ENCODE results near the gene CC2D2B.
"Not testable (repeated sequence)": the region's sequence is repeated elsewhere in the genome, so short reads cannot be mapped to it uniquely, and the experiment has no call there.

Gene CC2D2B

DNA sequence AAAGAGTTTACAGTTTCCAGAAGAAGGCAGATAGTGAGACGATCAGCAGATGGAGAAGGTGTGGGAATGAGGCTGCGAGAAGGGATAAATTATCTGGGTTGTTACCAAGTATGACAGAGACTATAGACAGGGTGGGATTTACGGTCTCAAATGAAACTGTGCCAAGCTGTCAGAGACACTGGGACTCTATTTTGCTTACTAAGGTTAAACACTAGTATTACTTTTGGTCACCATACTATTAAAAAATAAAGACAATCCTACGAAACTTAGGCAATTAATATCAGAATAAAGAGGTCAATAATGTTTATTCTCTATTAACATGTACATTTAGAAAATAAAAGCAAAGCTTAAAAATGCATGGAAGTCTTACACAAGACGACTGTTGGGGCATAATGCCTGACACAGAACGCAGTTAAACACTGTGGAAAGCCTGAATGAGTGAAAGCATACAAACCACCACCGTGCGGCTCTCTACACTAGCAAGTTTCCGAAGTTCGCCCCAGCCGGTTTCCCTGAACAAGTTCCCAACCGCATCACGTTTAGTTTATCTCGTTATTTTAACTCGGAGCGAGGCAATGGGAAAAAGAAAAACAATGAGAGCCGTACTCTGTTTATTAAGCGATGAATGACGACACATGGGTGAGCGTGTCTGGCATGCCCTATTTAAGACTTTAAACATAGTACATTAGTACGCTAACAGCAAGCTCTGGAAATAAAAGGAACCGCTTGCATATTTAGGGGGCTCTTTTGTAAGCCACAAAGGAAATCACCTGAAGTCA is 909 bp upstream of the CC2D2B start:
- Mint-ChIP-seq H3K36me3 (ENCODE audit: low read depth) (peaks cover 4% of the 10 kb centered on the region), H3K9me3 (no peaks in the 10 kb centered on the region), H3K4me1 (peaks cover 5% of the 10 kb centered on the region), H3K27ac (peak overlapping the region; percentile 86 to 94 (median 89)), H3K27me3 (ENCODE audit: low read depth) (peaks cover 3% of the 10 kb centered on the region), H3K4me3 (peak overlapping the region; percentile 91 to 97 (median 95))
- peak in 1 of 3 experiments; percentile 33 for TF ChIP-seq CTCF (IDR thresholded peaks at IDR 0.05; ENCODE audit: unreplicated experiment in 3 of 3)

DNA sequence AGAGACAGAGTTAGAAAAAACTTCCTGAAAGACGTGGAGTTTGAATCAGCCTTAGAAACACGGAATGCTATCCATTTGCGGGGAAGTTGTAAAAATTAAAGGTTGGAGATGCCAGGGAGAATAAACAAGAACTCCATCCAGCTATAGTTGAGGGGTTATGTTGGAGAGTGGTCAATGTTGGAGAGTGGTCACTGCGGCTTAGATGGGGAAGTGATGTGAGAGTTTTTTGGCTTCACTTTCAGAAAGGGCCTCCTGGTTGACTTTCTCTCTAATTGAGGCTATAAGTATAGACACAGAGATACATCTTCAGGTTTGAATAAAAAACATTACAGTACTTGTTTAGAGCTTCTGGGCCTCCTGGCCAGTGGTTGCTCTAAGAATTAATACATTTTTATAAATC is 675 bp downstream of the CC2D2B start:
- no peak for TF ChIP-seq CTCF (IDR thresholded peaks at IDR 0.05; ENCODE audit: unreplicated experiment in 3 of 3)
- Mint-ChIP-seq H3K4me1 (peaks cover 5% of the 10 kb centered on the region), H3K27me3 (ENCODE audit: low read depth) (peaks cover 8% of the 10 kb centered on the region), H3K36me3 (ENCODE audit: low read depth) (peaks cover 4% of the 10 kb centered on the region), H3K4me3 (peak overlapping the region; percentile 91 to 97 (median 95)), H3K9me3 (no peaks in the 10 kb centered on the region), H3K27ac (no peak overlapping the region)

GRCh38 chr10:95909561-95909960 is 1.8 kb downstream of the CC2D2B start:
- no peak overlapping the region for H3K27ac Mint-ChIP-seq
- TF ChIP-seq CTCF (IDR thresholded peaks at IDR 0.05; ENCODE audit: unreplicated experiment in 3 of 3), result no peak

DNA sequence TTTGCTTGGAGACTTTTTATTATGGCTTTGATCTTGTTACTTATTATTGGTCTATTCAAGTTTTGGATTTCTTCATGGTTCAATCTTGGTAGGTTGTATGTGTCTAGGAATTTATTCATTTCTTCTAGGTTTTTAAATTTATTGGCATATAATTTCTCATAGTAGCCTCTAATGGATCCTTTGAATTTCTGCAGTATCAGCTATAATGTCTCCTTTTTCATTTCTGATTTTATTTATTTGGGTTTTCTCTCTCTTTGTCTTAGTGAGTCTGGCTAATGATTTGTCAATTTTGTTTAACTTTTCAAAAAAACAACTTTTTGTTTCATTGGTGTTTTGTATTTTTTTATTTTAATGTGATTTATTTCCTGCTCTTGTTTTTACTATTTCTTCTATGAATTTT is 8.3 kb downstream of the CC2D2B start:
- H3K27ac Mint-ChIP-seq; H3K27me3 Mint-ChIP-seq (ENCODE audit: low read depth); H3K9me3 Mint-ChIP-seq; H3K4me3 Mint-ChIP-seq; H3K36me3 Mint-ChIP-seq (ENCODE audit: low read depth): not testable (repeated sequence)
- H3K4me1 Mint-ChIP-seq, result peaks cover 11% of the 10 kb centered on the region

More at GRCh38 chr10:95909561-95909960, 1.8 kb downstream of the CC2D2B start:
- Mint-ChIP-seq H3K9me3 (no peaks in the 10 kb centered on the region), H3K4me1 (peaks cover 5% of the 10 kb centered on the region), H3K4me3 (no peak overlapping the region), H3K36me3 (ENCODE audit: low read depth) (peaks cover 4% of the 10 kb centered on the region), H3K27me3 (ENCODE audit: low read depth) (peaks cover 8% of the 10 kb centered on the region)

DNA sequence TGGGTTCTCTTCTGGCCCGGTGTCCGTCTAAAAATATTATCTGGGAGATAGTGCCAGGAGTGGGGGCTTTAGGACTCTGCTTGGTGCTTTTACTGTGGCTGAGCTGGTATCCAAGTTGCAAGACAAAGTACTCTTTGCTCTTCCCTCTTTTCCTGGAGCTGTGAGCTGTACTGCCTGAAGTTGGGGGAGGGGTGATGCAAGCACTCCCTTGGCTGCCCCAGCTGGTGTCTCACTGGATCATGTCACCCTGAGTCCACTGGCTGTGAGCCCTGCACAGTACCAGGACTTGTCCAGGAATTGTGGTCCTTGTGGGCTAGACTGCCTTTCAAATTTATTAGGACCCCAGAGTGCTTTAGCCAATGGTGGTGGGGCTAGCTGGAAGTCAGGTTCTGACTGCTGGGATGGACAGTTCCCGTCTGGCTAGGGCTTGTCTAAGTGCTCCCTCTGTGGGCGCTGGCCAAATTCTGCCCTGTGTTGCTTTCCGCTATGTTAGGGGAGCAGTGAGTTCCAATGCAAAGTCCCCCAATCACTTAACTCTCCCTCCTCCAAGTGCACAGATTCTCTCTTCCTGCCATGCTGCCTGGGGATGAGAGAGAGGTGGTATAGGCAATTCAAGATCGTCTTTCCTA is 13.1 kb downstream of the CC2D2B start:
- H3K27ac Mint-ChIP-seq, result no peak overlapping the region
- peaks cover 11% of the 10 kb centered on the region for H3K4me1 Mint-ChIP-seq
- TF ChIP-seq CTCF (IDR thresholded peaks at IDR 0.05; ENCODE audit: unreplicated experiment in 3 of 3), result no peak
- H3K9me3 Mint-ChIP-seq, result no peaks in the 10 kb centered on the region
- no peak overlapping the region for H3K4me3 Mint-ChIP-seq
- no peaks in the 10 kb centered on the region for H3K36me3 Mint-ChIP-seq (ENCODE audit: low read depth)
- H3K27me3 Mint-ChIP-seq (ENCODE audit: low read depth), result no peaks in the 10 kb centered on the region

DNA sequence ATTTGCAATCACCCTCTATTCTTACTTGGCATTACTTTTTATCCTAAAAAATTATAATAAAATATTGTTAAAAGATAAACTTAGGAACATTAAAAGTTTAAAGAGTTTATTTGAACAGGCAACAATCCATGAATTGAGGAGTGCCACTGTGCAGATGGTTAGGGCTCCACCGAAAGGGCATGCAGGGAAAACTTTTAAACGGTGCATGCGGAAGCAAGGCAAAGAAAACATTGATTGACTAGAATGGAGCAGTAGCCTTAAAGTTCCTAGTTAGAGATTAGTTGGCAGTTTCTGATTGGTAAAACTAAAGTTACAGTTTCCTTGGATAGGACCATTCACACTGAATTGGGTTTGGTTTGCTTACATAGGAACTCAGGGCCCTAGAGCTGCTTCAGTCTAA is 17.3 kb downstream of the CC2D2B start:
- Mint-ChIP-seq H3K9me3 (no peaks in the 10 kb centered on the region), H3K4me1 (no peaks in the 10 kb centered on the region), H3K4me3 (no peak overlapping the region), H3K27me3 (ENCODE audit: low read depth) (no peaks in the 10 kb centered on the region), H3K36me3 (ENCODE audit: low read depth) (no peaks in the 10 kb centered on the region), H3K27ac (no peak overlapping the region)
- no peak for TF ChIP-seq CTCF (IDR thresholded peaks at IDR 0.05; ENCODE audit: unreplicated experiment in 3 of 3)
